HepG2 (cell line): ENCODE data around the gene WWTR1. TPM values are rescaled to one million over a fixed set of nuclear protein-coding genes. Genes with fewer than 3 reads are reported as not detected.

Experiments used
- BATF2 ChIP-seq: sonication (generic); formaldehyde crosslinking; IDR thresholded peaks from 2 replicates; pipeline ENCODE4 v1.8.0; 2022; ENCODE audit warnings: mild to moderate bottlenecking, missing genetic modification reagents, moderate library complexity
- CCAR2 ChIP-seq: fragments of 200-400 bp; formaldehyde crosslinking; optimal IDR thresholded peaks from 2 replicates; pipeline ENCODE3; 2018; ENCODE audit warnings: low read depth, mild to moderate bottlenecking, low read length, moderate library complexity
- DNMT3B ChIP-seq: conservative IDR thresholded peaks from 2 replicates; pipeline ENCODE4 v1.6.1; 2016; ENCODE audit warnings: missing biosample characterization, control low read depth
- FOXA3 ChIP-seq: IDR thresholded peaks from 2 replicates; pipeline ENCODE4 v1.6.1; 2016; ENCODE audit warnings: missing genetic modification reagents, missing compliant biosample characterization
- GLI4 ChIP-seq: sonication (generic); formaldehyde crosslinking; IDR thresholded peaks from 2 replicates; pipeline ENCODE4 v1.5.1; 2020; ENCODE audit warnings: missing genetic modification reagents, mild to moderate bottlenecking, moderate library complexity, borderline replicate concordance
- PCBP2 ChIP-seq: fragments of 200-400 bp; formaldehyde crosslinking; optimal IDR thresholded peaks from 2 replicates; pipeline ENCODE3; 2018; ENCODE audit warnings: low read length, low read depth; ENCODE audit not compliant: poor library complexity, severe bottlenecking
- RFXANK ChIP-seq: IDR thresholded peaks from 2 replicates; pipeline ENCODE4 v1.6.1; 2016
- SNAPC4 ChIP-seq: sonication (generic); formaldehyde crosslinking; IDR thresholded peaks from 2 replicates; pipeline ENCODE4 v1.4.0; 2020; ENCODE audit warnings: mild to moderate bottlenecking, missing genetic modification reagents
- THAP8 ChIP-seq: sonication (generic); formaldehyde crosslinking; IDR thresholded peaks from 2 replicates; pipeline ENCODE4 v1.5.1; 2020; ENCODE audit warnings: missing genetic modification reagents, mild to moderate bottlenecking, borderline replicate concordance
- ZNF296 ChIP-seq: sonication (generic); formaldehyde crosslinking; conservative IDR thresholded peaks from 2 replicates; pipeline ENCODE4 v1.5.0; 2020; ENCODE audit warnings: mild to moderate bottlenecking, missing genetic modification reagents
- ZNF496 ChIP-seq: sonication (generic); formaldehyde crosslinking; IDR thresholded peaks from 2 replicates; pipeline ENCODE4 v1.8.1; 2023; ENCODE audit warnings: mild to moderate bottlenecking, moderate library complexity, missing genetic modification reagents; ENCODE audit not compliant: insufficient replicate concordance
- ZNF672 ChIP-seq: sonication (generic); formaldehyde crosslinking; IDR thresholded peaks from 2 replicates; pipeline ENCODE4 v1.8.1; 2022; ENCODE audit warnings: missing genetic modification reagents
- ZNF737 ChIP-seq: sonication (generic); formaldehyde crosslinking; IDR thresholded peaks from 2 replicates; pipeline ENCODE4 v1.5.0; 2020; ENCODE audit warnings: missing genetic modification reagents, mild to moderate bottlenecking, borderline replicate concordance
- ZNF841 ChIP-seq: sonication (generic); formaldehyde crosslinking; IDR thresholded peaks from 2 replicates; pipeline ENCODE4 v1.8.1; 2023; ENCODE audit warnings: missing genetic modification reagents, borderline replicate concordance
- polyA plus RNA-seq, 8 experiments: library from polyadenylated mRNA; depleted of rRNA in 3 of 8; stranded (reverse) in 7 of 8; unstranded in 1 of 8; fragments of >200 nt; fragmentation: Illumina TruSeq in 4 of 8; extraction: Trizol in 4 of 8; gene quantifications; 2 replicates each; pipeline versions ENCODE4 v1.2.1 to v1.2.3, GENCODE V29; 2011 to 2016; ENCODE audit warnings: low read depth in 4 of 8, missing spikeins in 1 of 8, mixed read lengths in 1 of 8; ENCODE audit not compliant: insufficient read depth in 1 of 8
- total RNA-seq, 5 experiments: library from RNA; depleted of rRNA; stranded (reverse); fragments of >200 nt; fragmentation: Illumina TruSeq; extraction: Trizol; gene quantifications; 2 replicates each; pipeline ENCODE4 v1.2.3, GENCODE V29; 2016; ENCODE audit warnings: low read depth in 1 of 5
- TF ChIP-seq, protein P1 (sequence below): IDR thresholded peaks from 2 replicates; pipeline ENCODE4 v1.6.1; 2016; ENCODE audit warnings: missing biosample characterization, missing genetic modification reagents, low read depth

WWTR1 gene
- total and polyA plus RNA-seq, 2 of the 13 experiments (the other 11 are each of a cell fraction or from before 2014, with no cell fraction given): 19.7 to 139 TPM

DNA sequence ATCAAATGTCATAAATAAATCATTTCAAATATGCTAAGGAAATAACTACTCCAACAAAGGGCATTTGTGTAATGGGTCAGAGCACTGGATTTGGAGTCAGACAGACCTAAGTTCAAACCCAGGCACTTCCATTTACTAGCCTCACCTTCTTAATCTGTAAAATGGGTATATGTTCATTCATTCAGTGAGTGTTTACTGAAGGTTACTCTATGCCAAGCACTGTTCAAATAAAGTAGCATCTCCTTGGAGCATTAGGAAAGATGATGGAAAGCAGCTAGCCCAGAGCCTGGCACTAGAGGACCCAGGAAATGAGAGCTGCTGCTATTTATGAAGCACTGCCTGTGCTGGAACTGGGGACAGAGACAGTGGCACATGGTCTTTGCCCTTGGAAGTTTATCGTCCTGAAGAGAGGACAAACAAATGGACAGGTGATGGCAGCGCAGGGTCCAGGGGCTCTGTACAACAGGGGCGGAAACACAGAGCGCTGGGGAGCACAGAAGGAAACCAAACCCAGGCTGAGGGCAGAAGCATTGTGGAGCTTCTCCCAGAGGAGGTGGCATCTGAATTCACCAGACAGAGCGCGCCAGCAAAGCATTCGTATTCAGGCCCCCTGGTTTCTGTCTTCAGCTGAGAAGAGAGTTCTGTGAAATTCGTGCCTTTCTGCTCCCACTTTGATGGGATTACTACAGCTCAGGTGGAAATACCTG, 164.4 kb downstream of the WWTR1 start (continued):
- TF ChIP-seq SNAPC4 (CRISPR knock-in tag): no peak
- TF ChIP-seq FOXA3 (CRISPR knock-in tag): peak; percentile 75
- TF ChIP-seq, protein P1, sequence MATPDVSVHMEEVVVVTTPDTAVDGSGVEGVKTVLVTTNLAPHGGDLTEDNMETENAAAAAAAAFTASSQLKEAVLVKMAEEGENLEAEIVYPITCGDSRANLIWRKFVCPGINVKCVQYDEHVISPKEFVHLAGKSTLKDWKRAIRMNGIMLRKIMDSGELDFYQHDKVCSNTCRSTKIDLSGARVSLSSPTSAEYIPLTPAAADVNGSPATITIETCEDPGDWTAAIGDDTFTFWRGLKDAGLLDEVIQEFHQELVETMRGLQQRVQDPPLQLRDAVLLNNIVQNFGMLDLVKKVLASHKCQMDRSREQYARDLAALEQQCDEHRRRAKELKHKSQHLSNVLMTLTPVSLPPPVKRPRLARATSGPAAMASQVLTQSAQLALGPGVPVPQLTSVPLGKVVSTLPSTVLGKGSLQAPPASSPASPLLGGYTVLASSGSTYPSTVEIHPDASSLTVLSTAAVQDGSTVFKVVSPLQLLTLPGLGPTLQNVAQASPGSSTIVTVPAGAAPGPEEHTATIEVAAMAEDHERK (CRISPR knock-in tag): no peak
- TF ChIP-seq DNMT3B: no peak
- TF ChIP-seq ZNF672 (CRISPR knock-in tag): no peak
- no peak for TF ChIP-seq ZNF737 (CRISPR knock-in tag)
- no peak for TF ChIP-seq PCBP2
- TF ChIP-seq ZNF841: no peak
- TF ChIP-seq RFXANK (CRISPR knock-in tag): no peak
- no peak for TF ChIP-seq BATF2
- no peak for TF ChIP-seq ZNF496 (CRISPR knock-in tag)
- no peak for TF ChIP-seq THAP8 (CRISPR knock-in tag)
- TF ChIP-seq CCAR2: no peak
- TF ChIP-seq ZNF296: no peak
- no peak for TF ChIP-seq GLI4 (CRISPR knock-in tag)
